GM12878 (cell line): ENCODE measurements around the gene CYP4V2. TPM values are rescaled to one million over a fixed set of nuclear protein-coding genes. Genes with fewer than 3 reads are reported as not detected.

ENCODE experiments used
- ATAC-seq: fragments of 200-7000 bp; cut with Tn5 transposase; 3 replicates; pipeline ENCODE4 v1.9.1; 2020; ENCODE audit warnings: mild to moderate bottlenecking, moderate library complexity
- BruUV-seq: library from RNA; stranded (reverse); fragments of 400-500 nt; replicated peaks from 2 replicates; lab custom pipeline; 2021; lab: Mats Ljungman, UMichigan
- CTCF ChIA-PET: fragments of 300-600 bp; sonication (Branson Sonifier 250); formaldehyde crosslinking; extraction: SDS; loops from one replicate; lab custom pipeline; 2021; ENCODE audit warnings: inconsistent platforms; lab: Yijun Ruan, JAX
- POLR2A ChIA-PET: fragments of 350-600 bp; formaldehyde crosslinking; extraction: SDS; loops from one replicate; lab custom pipeline; 2021; ENCODE audit warnings: inconsistent platforms; lab: Charles Lee
- RAD21 ChIA-PET: fragments of 300-600 bp; sonication (Branson Sonifier 250); formaldehyde crosslinking; loops from one replicate; lab custom pipeline; 2023; ENCODE audit warnings: antibody characterized with exemption; ENCODE audit not compliant: unreplicated experiment; lab: Charles Lee
- SMC1A ChIA-PET: fragments of 300-600 bp; sonication (Branson Sonifier 250); formaldehyde crosslinking; loops from one replicate; lab custom pipeline; 2023; ENCODE audit not compliant: unreplicated experiment, uncharacterized antibody; lab: Charles Lee
- DNase-seq: peaks from one replicate; pipeline ENCODE4 v3.0.0-alpha.2; 2011; ENCODE audit warnings: low read depth, low spot score
- FAIRE-seq: peaks from 3 replicates; lab custom pipeline; 2011; peaks lifted over from hg19 to GRCh38; lab: Jason Lieb, UNC
- H2AFZ ChIP-seq: 2 replicates; pipeline ENCODE4 v1.6.0; 2011; ENCODE audit warnings: low read depth, low read length, control low read depth; ENCODE audit not compliant: control insufficient read depth
- H3K27ac ChIP-seq: 2 replicates; pipeline ENCODE4 v1.5.1; 2011; ENCODE audit warnings: control low read depth; ENCODE audit not compliant: control insufficient read depth, insufficient read depth
- H3K27me3 ChIP-seq, 2 experiments: replicated peaks in 1 of 2; 2 replicates each; pipeline versions ENCODE4 v1.6.0 to v1.6.1; 2011; ENCODE audit warnings: low read length in 1 of 2; ENCODE audit not compliant: control insufficient read depth in 2 of 2, insufficient read depth in 2 of 2
- H3K36me3 ChIP-seq, 2 experiments: 2 replicates each; pipeline ENCODE4 v1.5.1; 2011; ENCODE audit warnings: low read length in 1 of 2; ENCODE audit not compliant: control insufficient read depth in 2 of 2, insufficient read depth in 2 of 2
- H3K4me1 ChIP-seq: 2 replicates; pipeline ENCODE4 v1.6.1; 2011; ENCODE audit warnings: mild to moderate bottlenecking, low read length, moderate library complexity, mixed read lengths; ENCODE audit not compliant: control insufficient read depth, insufficient read depth
- H3K4me2 ChIP-seq: 2 replicates; pipeline ENCODE4 v1.6.0; 2011; ENCODE audit warnings: control low read depth; ENCODE audit not compliant: control insufficient read depth, insufficient read depth
- H3K4me3 ChIP-seq: fragments of 200-600 bp; sonication (generic); 2 replicates; pipeline ENCODE4 v1.5.1; 2016
- H3K79me2 ChIP-seq: 2 replicates; pipeline ENCODE4 v1.6.0; 2011; ENCODE audit warnings: low read length; ENCODE audit not compliant: control insufficient read depth, insufficient read depth
- H3K9ac ChIP-seq: 2 replicates; pipeline ENCODE4 v1.8.0; 2011; ENCODE audit warnings: low read length, control low read depth, mixed read lengths; ENCODE audit not compliant: control insufficient read depth, insufficient read depth
- H3K9me3 ChIP-seq: replicated peaks from 3 replicates; pipeline ENCODE4 v1.5.1; 2011; ENCODE audit warnings: mild to moderate bottlenecking, low read length; ENCODE audit not compliant: control insufficient read depth, insufficient read depth
- H4K20me1 ChIP-seq: 2 replicates; pipeline ENCODE4 v1.6.0; 2011; ENCODE audit not compliant: control insufficient read depth, insufficient read depth
- ESRRA ChIP-seq: IDR thresholded peaks from 2 replicates; pipeline ENCODE4 v1.6.1; 2012; ENCODE audit warnings: mild to moderate bottlenecking, low read length, improper control_type of control experiment
- HDGF ChIP-seq: fragments of 450-650 bp; IDR thresholded peaks from 2 replicates; pipeline ENCODE4 v1.6.1; 2016; ENCODE audit warnings: antibody characterized with exemption
- JUND ChIP-seq: IDR thresholded peaks from 2 replicates; pipeline ENCODE4 v1.6.1; 2012; ENCODE audit warnings: low read depth, mild to moderate bottlenecking, low read length, improper control_type of control experiment, moderate library complexity
- MYB ChIP-seq: fragments of 150-350 bp; IDR thresholded peaks from 2 replicates; pipeline ENCODE4 v1.6.1; 2014; ENCODE audit warnings: mild to moderate bottlenecking, low read depth, low read length, borderline replicate concordance
- SMAD5 ChIP-seq: IDR thresholded peaks from 2 replicates; pipeline ENCODE4 v1.6.1; 2016; ENCODE audit warnings: antibody characterized with exemption, low read depth
- SPI1 ChIP-seq: IDR thresholded peaks from 2 replicates; pipeline ENCODE4 v1.6.1; 2011; ENCODE audit warnings: low read depth, mild to moderate bottlenecking, low read length, moderate library complexity, borderline replicate concordance; ENCODE audit not compliant: insufficient read depth
- SUPT20H ChIP-seq: IDR thresholded peaks from 2 replicates; pipeline ENCODE4 v1.6.1; 2011; ENCODE audit warnings: low read depth, mild to moderate bottlenecking, low read length, moderate library complexity, borderline replicate concordance; ENCODE audit not compliant: control insufficient read depth
- ZNF622 ChIP-seq: fragments of 450-650 bp; IDR thresholded peaks from 2 replicates; pipeline ENCODE4 v1.6.1; 2017; ENCODE audit warnings: mild to moderate bottlenecking, inconsistent platforms
- WGBS: methylation state at CpG from one replicate; pipeline ENCODE4 v1.1.6; 2016; ENCODE audit warnings: low lambda C conversion rate; ENCODE audit not compliant: insufficient replicate concordance, insufficient coverage; ENCODE audit errors: missing lambda C conversion rate; 5-methylcytosine and 5-hydroxymethylcytosine counted together
- in situ Hi-C: fragments of 300-500 bp; cut with MboI; formaldehyde crosslinking; loops from 9 replicates; pipeline ENCODE4 v1.14.3; 2018; ENCODE audit warnings: mixed read lengths
- intact Hi-C: fragments of 100-400 bp; cut with micrococcal nuclease; formaldehyde crosslinking; loops from one replicate; pipeline ENCODE4 v1.14.2; 2022; ENCODE audit not compliant: unreplicated experiment
- polyA plus RNA-seq, 11 experiments: library from polyadenylated mRNA; depleted of rRNA in 4 of 11; unstranded in 6 of 11; stranded (reverse) in 5 of 11; fragments of >200 nt; fragmentation: Nextera tagmentation in 4 of 11; fragmentation: Illumina TruSeq in 1 of 11; extraction: Ambion mirVana in 4 of 11; extraction: Trizol in 1 of 11; gene quantifications; 1 replicate in 1 of 11; 2 replicates in 10 of 11; pipeline versions ENCODE4 v1.2.1 to v1.2.3, GENCODE V29; 2011 to 2016; ENCODE audit warnings: inconsistent platforms in 2 of 11, missing spikeins in 2 of 11, low read depth in 1 of 11
- total RNA-seq, 4 experiments: library from RNA; depleted of rRNA in 3 of 4; stranded (reverse); fragments of >200 nt in 3 of 4; fragmentation: Illumina TruSeq in 1 of 4; extraction: Trizol in 1 of 4; gene quantifications; 2 replicates each; pipeline versions ENCODE4 v1.2.1 to v1.2.3, GENCODE V29; 2013 to 2021
- TF ChIP-seq, protein P1 (sequence below): fragments of 150-350 bp; IDR thresholded peaks from 2 replicates; pipeline ENCODE4 v1.6.1; 2016; ENCODE audit warnings: low read depth, low read length

The CYP4V2 gene
- total and polyA plus RNA-seq, 10 of the 15 experiments (the other 5 are each of a cell fraction or from before 2014, with no cell fraction given) = 1.2 to 8.2 (median 6.8) TPM

DNA sequence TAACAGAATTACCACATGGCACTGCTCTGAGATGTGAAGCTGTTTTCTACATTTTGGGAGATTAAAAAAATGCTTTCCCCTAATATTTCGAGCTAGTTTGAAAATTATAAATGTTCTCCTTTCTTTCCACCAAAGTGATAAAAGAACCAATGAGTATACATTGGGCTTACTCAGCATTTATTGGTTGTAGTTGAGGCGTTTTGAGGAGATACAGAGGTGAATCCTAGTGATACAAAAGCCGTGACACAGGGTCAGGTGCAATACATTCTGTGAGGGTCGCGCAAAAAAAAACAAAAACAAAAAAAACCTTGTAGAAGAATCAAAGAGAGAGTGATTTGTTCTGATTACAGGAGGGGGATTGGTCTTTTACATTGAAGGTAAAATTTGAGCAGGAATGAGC is 32.4 kb upstream of the CYP4V2 start:
- ChIA-PET SMC1A (no interaction called here), CTCF (no interaction called here), POLR2A (no interaction called here), RAD21 (no interaction called here)
- peaks cover 0 to 1% of the 10 kb centered on the region in 2 experiments; a peak in 2 of 4 replicates for H3K27me3 ChIP-seq
- no peaks in the 10 kb centered on the region for H3K79me2 ChIP-seq
- TF ChIP-seq MYB (no peak), ZNF622 (no peak), SUPT20H (no peak), HDGF (no peak), JUND (no peak), SPI1 (no peak), ESRRA (no peak), SMAD5 (no peak)
- TF ChIP-seq, protein P1, sequence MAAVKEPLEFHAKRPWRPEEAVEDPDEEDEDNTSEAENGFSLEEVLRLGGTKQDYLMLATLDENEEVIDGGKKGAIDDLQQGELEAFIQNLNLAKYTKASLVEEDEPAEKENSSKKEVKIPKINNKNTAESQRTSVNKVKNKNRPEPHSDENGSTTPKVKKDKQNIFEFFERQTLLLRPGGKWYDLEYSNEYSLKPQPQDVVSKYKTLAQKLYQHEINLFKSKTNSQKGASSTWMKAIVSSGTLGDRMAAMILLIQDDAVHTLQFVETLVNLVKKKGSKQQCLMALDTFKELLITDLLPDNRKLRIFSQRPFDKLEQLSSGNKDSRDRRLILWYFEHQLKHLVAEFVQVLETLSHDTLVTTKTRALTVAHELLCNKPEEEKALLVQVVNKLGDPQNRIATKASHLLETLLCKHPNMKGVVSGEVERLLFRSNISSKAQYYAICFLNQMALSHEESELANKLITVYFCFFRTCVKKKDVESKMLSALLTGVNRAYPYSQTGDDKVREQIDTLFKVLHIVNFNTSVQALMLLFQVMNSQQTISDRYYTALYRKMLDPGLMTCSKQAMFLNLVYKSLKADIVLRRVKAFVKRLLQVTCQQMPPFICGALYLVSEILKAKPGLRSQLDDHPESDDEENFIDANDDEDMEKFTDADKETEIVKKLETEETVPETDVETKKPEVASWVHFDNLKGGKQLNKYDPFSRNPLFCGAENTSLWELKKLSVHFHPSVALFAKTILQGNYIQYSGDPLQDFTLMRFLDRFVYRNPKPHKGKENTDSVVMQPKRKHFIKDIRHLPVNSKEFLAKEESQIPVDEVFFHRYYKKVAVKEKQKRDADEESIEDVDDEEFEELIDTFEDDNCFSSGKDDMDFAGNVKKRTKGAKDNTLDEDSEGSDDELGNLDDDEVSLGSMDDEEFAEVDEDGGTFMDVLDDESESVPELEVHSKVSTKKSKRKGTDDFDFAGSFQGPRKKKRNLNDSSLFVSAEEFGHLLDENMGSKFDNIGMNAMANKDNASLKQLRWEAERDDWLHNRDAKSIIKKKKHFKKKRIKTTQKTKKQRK = no peak
- no peak overlapping the region for H2AFZ ChIP-seq
- H3K4me1 ChIP-seq = peaks cover 6% of the 10 kb centered on the region
- H3K4me3 ChIP-seq = no peak overlapping the region
- in situ Hi-C loops (no loop called here), intact Hi-C loops (no loop called here)
- H4K20me1 ChIP-seq = no peaks in the 10 kb centered on the region
- H3K27ac ChIP-seq = no peak overlapping the region
- BruUV-seq = no TSS peak
- no peaks in the 10 kb centered on the region for H3K36me3 ChIP-seq
- DNase-seq = no peak
- 52% methylated on average over 5 of the region's 5 CpGs for WGBS
- H3K9me3 ChIP-seq = no peaks in the 10 kb centered on the region
- no peak overlapping the region for H3K4me2 ChIP-seq
- no peak for ATAC-seq
- H3K9ac ChIP-seq = no peak overlapping the region
- no peak for FAIRE-seq
